HG03342 (cell line): ENCODE data around the gene CMTM2.
"Not testable (repeated sequence)": the region's sequence is repeated elsewhere in the genome, so short reads cannot be mapped to it uniquely, and the experiment has no call there.

Experiments used
- ATAC-seq: cut with Tn5 transposase; IDR thresholded peaks from one replicate; pipeline ENCODE4 v1.9.1; 2021; ENCODE audit warnings: mild to moderate bottlenecking, moderate library complexity; ENCODE audit not compliant: unreplicated experiment

CMTM2 gene

DNA sequence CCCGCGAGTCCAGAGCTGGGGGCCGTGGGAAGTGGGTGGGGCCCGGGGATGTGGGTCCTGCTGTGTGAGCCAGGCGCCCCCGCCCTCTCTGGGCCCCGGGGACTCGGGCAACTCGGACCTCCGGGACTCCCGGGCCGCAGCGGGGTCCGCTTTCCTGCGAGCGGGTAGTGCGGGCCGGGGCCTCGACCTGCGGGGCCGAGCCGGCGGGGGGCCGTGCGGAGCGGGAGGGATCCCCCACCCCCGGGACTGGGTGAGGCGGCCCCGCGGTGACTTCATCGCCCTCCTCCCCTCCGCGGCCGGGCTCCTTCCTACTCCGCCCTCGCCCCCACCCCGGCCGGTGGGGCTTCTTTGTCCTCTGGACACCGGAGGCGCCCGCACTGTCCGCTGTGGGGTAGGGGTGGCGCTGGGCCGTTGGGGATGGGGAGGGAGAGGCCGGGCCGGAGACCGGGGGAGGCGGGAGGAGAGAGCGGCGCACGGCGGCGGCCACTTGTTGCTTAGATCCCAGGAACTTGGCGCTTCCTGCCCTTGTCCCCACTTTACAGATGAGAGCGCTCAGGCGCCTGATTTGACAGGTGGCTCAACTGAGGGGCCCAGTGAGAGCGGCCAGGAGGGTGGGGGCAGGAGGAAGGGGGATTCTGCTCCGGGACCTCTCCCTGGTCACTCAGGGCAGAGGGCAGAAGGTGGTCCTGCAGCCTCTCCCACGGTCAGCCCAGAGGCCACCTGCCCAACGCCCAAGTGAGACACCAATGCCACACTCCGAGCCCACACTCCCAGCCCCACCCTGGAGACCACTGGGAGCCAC lies 26.1 kb downstream of the CMTM2 start:
- peak; percentile 20 for ATAC-seq

DNA sequence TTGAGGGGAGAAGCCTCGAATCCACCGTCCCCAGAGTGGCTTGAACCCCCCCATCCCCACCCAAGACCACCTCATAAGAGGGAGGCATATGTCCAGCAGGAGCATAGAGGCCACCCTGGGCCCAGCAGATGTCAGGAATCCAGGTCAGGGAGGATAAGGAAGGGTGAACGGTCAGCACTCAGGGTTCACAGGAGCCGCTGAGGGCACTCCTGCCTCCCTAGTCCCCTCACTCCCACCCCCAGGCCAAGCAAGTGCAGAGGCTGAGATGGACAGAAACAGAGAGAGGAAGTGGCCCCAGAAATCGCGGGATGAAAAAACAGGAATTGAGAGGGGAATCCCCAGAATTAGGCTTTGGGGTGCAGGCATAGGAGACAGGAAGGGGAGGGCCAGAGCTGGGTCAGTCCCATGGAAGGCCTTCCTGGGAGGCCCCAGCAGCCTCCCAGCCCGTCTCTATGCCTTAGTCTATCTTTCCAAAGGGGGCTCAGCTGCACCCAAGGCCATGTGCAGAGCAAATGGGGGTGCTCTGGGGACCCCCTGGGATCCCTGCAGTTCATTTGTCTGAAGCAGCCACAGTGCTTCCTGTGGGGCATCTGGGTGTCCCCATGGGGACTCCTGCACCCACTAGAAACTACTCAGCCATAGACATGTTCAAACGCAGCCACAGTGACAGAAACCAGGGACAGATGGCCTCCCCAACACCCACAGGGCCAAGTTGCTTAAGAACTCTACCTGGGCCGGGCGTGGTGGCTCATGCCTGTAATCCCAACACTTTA lies 26.9 kb downstream of the CMTM2 start:
- ATAC-seq = peak; percentile 42

DNA sequence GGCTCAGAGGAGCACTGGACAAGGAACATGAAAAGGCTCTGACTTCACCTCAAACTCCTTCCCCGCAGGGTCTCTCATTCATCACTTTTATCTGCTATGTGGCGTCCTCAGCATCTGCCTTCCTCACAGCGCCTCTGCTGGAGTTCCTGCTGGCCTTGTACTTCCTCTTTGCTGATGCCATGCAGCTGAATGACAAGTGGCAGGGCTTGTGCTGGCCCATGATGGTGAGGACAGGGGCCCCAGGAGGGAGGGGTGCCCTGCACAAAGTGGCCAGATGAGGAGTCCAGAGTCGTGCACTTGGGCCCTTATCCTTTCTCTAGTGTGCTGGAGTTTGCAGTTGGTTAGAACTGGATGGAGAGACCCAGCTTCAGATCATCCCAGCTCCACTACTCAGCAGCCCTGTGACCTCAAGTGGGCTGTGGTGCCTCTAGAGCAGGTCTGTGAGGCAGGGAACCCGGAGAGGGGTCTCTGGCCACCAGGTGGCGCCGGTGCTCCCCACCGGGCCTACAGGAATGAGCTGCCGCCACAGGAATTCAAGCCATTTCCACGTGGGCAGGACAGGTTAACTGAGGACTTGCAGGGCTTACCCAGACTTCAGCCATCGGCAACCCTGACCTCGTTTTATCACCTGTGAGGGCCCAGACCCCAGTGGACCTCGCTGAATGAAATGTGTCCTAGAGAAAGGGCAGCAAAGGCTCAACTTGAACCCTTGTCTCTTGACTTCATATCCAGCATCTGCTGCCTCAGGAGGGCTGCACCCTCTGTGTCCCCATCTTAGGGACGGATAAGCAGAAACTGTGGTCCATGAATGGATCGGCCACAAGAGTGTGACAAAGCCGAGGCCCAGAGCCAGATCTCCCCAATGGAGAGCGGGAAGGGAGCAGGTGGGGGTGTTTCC lies 29.2 kb downstream of the CMTM2 start:
- ATAC-seq = peak; percentile 42

DNA sequence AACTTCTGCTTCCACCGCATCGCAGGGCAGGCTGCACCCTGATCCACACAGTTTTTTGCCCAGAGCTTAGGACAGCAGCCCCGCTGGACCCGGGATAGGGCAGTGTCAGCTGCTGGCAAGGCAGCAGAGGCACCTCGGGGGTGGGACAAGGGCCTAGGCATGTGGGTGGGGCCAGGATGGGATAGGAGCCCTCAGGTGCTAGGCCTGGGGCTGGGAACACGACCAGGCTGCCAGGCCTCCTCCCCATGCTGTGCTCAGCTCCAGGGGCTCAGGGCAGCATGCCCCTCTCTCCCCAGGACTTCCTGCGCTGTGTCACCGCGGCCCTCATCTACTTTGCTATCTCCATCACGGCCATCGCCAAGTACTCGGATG lies 29.9 kb downstream of the CMTM2 start:
- ATAC-seq = no peak

DNA sequence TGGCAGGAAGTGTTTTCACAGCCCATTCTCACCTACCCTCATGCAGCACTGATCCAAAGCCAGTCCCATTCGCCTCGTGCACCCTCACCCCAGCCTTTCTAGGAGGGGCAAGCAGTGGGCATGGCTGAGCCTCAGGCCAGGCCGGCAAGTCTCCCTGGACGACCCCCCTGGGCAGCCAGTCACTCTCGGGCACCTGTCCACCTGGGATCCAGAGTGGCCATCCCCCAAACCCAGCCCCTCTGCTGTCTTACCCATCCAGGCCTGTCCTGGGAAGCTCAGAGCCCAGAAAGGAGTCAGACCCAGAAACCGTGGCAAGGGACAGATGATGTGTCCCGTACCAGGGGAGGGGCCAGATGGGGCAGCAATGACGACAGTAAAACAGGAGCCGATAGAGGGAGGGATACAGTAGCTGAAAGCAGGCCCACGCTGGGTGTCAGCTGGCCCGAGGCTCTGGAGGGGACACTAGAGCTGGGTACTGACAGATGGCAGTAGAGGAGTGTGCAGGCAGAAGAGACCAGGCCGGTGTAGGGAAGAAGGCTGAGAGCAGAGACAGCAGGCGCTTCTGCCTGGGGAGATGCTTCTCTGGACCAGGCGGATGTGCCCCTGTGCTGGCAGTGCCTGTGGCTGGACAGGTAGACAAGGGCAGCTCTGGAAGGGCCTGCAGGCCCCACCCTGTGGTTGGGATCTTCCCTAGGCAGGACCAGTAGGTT lies 31.0 kb downstream of the CMTM2 start:
- no peak for ATAC-seq

DNA sequence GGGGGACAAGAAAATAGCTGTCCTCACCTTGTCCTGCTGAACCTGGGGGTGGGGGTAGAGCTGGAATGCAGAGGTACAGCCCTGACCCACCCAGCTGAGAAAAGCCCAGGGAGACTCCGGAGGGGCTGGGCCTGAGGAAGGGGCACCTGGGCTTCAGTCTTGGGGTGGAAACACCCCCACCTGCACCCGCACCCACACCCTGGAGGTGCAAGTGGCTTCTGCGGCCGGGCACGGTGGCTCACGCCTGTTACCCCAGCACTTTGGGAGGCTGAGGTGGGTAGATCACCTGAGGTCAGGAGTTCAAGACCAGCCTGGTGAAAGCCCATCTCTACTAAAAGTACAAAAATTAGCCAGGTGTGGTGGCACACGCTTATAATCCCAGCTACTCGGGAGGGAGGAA lies 32.6 kb downstream of the CMTM2 start:
- not testable (repeated sequence) for ATAC-seq

DNA sequence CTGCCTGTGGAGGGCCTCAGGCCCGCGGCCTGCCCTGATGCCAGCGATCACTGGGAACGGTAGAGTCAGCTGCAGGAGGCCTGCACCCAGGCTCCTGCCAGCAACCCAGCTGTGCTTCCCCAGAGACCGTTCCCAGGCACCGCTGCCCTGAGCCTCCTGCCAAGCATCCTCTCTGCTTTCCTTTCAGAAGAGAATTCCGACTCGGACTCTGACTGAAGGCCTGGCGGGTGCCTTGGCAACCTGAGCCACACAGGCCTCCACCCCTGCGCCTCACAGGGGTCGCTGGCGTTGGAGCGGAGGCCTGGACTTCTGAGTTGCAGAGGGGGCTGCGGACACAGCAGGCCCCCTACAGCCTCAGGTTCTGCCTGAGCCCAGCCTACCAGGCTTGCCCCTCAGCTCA lies 33.2 kb downstream of the CMTM2 start:
- no peak for ATAC-seq

DNA sequence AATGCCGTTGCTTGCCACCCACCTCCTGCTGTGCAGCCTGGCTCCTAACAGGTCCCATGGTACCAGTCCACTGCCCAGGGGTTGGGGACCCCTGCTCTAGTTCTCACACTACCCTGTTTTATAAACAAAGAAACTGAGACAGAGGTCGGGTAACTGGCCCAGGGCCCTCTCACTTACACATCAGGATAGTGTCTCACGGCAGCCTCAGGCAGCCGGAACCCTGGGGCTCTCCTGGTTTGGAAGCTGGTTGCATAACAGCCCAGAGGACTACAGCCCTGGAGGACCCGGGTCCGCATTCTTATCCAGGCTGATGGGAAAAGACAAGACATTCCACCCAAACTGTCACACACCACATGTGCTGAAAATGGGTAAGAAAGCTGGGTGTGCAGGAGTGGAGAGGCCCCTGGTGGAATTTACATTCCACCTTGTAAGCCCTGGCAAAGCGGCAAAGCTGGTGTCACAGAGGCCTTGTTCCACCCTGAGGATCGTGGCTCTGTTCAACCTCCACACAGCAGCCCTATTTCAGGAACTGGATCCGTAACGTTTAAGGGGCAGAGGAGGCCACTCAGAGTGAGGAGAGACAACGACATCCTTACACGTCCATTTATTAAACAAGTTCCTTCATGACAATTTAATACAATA lies 35.0 kb downstream of the CMTM2 start:
- ATAC-seq = no peak

DNA sequence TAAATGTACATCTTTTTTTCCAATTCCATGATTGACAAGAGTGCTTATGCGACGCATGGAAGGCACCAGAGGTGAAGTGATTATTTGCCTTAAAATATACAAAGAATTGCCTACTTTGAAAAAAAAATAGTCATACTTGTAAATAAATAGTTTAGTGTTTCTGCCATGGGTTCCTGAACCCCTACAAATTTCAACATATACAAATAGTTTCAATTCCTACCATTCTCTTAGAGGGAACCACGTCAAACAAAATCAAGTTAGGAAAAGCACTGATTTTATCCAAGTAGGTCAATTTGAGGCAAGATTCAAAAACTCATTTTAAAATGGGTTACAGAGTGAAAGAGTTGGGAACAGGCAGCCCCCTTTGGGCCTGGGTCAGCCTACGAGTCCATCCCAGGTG lies 36.9 kb downstream of the CMTM2 start:
- ATAC-seq = no peak

DNA sequence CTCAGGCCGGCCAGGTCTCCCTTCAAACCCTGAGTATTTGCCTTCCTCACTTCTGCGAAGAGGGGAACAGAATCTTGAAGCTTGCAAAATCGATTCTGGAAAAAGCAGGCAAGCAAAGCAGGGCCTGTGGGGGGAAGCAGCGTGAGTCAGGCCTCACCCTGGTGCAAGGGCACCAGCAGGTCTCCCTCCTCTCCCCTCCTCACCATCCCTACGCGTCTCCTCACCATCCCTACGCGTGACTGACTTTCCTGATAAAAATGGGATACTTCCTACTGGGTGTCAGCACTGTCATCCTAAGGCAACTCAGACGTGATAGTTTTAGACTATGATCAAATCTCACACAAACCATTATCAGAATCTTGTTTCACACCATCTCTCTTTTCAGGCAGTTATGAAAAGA lies 37.3 kb downstream of the CMTM2 start:
- ATAC-seq = no peak

DNA sequence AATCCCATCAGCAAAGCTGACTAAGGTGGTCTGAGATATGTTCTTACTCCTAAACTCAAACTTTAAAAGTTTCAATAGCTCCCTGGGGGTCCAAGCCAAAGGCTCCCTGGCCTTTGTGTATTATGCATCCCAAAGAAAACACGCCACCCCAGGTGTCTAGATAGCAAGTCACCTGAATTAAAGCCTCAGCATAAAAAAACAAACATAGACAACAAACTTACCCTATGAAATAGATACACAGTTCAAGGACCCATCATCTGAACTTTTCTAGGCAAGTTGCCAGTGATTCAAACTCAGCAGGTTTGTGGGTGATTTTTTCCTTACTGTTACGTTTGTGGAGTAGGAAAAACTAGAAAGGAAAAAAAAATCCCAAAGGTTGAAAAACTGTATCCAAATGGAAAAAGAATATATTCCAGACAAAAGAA lies 37.8 kb downstream of the CMTM2 start:
- ATAC-seq = no peak

DNA sequence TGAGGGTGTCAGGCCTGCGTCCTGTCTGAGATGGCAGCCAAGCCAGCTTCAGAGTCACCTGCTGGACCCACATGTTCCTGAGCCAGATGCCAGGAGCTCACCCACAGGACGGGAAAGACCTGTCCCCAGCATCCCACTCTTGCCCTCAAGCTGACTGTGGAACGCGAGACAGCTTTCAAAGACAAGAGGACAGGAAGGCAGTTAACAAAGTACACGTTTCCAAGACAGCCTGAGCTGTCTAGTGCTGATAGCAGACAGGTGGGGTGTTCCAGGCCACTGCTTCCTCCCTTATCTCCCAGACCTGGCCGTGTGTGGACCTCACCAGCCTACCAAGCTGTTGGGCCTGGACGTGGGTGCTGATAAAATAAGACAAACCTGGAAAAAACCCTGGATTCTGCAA lies 38.5 kb downstream of the CMTM2 start:
- ATAC-seq = no peak

DNA sequence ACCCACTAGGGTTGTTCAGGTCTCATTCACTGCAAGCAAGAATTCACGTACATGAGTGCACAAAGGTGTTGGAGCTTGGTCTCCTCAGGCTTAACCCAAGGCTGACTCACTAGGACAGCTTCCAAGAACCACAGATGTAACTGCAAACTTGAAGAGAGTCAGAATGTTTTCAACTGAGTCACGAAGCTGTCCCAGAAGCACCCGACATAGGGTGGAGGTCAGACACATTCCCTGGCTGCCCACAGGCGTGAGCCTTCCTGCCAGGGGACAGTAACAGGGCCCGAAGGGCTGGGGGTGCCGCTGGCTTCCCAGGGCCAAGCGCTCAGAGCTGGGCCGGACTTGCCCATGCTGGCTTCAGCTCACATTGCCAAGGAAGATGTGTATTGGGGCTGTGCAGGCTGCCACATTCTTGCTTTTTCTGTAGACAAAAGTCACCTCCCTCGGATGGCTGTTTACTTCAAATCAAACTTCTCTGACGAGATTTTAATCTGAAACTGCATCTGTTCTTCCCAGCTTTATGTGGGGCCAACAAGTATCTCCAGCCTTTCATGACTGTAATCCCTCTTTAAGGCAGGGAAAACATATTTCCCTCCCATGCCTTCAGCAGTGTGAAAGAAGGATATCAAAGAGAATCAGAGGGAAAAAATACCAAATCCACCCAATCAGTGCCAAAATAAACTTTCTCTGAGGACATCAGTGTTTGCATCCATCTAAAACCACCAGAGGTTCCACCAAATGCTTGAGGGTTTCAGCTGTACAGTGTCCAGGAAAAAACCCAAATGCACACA lies 39.5 kb downstream of the CMTM2 start:
- ATAC-seq = no peak

DNA sequence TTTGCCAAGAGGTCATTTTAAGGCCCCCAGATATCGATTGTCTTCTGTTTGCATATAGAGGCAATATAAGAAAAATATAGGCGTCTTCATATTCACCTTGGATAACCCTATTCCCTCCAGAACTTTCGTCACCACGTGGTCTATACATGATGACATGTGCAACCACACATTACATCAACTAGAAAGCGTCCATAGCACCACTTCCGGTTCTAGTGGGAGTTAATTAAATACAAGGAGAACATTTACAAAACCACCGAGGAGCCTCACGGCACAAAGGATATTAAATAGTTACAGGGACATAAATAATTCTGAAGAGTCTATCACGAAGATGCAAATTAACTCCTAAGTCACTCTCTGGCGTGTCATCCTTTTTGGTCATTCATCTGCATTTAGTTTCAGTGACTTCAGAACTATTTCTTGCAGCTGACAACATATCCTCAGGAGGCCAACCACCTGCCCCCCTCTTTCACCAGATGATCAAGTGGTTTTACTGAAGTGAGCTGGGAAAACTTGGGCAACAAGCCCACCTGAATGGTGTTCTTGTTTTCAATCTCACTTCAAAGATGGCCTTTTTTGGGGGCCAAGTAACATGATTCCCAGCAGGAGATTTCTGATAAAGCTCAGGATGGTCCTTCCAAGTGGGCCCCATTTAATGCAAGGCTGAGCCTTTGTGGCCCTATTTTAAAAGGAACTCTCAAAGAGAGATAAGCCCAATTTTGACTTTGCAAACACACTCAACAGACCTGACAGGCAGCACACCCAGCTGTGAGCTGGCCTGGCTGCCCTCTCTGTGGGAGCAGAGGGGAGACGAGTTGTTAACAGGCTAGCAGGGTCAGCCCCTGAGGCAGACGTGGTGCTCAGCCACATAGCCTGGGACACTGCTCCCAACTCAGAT lies 40.5 kb downstream of the CMTM2 start:
- no peak for ATAC-seq

DNA sequence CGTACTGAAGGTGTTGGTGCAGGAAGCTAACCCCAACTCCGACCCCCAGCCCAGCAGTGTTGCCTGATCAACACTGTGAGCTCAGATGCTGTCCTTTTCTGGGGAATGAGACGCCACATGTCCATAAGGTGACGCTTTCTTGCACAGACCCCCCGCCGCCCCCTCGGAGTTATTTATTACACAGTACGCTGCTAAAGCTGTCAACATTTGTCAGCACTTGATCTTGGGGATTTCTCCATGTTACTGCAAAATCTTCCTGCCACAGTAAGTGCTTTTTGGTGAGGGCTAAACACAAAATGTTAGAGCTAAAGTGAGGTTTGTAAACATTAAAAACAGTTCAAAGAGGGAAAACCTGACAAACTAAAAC lies 41.1 kb downstream of the CMTM2 start:
- no peak for ATAC-seq

DNA sequence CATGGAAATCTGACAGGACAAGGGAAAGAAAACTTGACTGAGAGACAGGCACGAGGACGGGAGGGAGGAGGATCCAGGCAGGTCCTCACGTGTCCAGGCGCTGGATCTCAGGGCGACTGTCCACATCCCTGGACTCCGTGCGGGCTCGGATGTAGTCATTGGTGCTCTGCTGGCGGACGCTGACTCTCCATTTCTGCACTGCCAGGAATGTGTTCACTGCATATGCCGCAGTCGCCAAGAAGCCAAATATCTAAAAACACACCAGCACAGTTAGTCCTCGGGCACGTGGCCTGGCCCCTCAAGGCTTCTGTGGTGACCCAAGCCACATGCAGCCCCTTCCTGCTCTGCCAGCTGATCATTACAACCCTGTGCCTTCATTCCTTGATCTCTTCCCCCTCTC lies 42.7 kb downstream of the CMTM2 start:
- no peak for ATAC-seq

DNA sequence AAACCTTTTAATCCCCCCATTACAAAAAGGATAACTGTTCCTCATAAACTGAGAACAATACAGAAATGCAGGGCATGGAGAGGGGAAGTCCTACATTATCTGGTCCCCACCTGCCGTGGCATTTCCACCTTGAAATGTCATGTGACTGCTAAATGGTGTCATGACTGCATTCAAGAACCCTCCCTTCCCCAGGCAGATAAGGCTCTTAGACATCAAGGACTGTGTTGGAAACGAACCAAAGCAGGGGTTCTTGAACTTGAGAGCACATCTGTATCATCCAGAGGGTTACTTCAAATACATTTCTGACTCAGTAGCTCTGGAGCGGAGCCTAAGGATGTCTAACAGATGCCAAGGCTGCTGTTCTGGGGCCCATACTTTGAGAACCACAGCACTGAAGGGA lies 43.6 kb downstream of the CMTM2 start:
- ATAC-seq = no peak

DNA sequence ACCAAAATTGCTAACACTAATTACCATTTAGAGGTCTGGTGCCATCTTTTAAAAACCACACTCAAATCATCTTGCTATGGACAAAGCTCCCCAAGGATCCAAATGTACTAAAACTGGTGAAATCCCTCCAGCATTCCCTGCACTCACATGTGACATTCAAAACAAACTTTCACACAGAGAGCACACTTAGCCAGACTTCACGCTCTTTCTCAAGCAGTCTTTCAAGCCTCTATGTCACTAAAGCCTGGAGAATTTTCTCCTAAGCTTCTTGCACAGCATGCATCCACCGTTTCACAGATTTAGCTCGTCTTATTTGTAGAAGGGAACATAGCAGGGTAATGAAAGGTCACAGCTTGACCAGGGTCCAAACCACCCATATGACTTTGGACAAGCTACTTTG lies 44.5 kb downstream of the CMTM2 start:
- no peak for ATAC-seq
